ENCODE results near the gene CREBL2. TPM values are rescaled to one million over a fixed set of nuclear protein-coding genes. Genes with fewer than 3 reads are reported as not detected.

CREBL2 gene
- total RNA-seq, 1 experiment from 2014 or later, result 17.3 TPM

DNA sequence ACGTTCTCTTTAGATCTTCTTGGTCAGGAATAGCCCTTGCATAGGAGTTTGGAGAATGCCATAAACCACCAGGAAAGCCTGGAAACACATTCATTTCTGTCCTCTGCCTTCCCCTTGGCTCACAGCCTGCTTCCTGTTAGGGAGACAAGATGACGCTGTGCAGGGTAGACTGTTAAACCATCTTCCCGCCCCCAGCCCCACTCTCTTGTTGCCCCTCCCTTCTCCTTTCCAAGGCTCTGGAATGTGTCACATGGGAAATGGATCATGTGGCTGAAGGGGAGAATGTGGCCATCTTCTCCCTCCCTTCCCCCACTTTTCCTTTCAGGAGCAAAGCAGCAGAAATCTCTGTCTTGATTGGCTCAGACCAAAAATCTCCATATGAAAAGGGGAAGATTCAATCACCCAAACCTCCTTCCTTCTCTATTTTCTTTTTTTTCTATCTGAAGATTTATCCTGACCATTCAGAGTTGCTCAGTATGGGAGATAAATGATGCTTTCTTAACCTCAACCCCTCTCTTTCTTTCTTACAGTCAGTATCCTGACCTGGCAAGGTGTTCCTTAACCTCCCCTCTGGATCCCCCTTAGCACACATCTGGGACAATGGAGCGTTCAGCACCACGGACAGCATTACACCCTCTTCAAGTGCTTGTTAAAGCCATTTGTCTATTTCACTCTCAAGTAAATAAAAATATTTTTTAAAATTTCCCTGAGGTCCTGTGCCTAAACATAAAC, 72.9 kb downstream of the CREBL2 start:
- peak overlapping the region; percentile 93 for H3K4me3 Mint-ChIP-seq
- TF ChIP-seq ZMAT4 (CRISPR knock-in tag; IDR thresholded peaks at IDR 0.05) (no peak), TEAD4 (CRISPR knock-in tag; IDR thresholded peaks at IDR 0.05) (0 out of 2 replicates have a peak, but pooled peaks have one; percentile 14), MYBL2 (CRISPR knock-in tag; IDR thresholded peaks at IDR 0.05) (0 out of 2 replicates have a peak, but pooled peaks have one; percentile 17), IRF2 (CRISPR knock-in tag; IDR thresholded peaks at IDR 0.05; ENCODE audit: borderline replicate concordance, low read depth) (no peak), TEAD1 (CRISPR knock-in tag; IDR thresholded peaks at IDR 0.05) (peak; percentile 86; the same call in 1 of the 2 replicates), CREM (CRISPR knock-in tag; IDR thresholded peaks at IDR 0.05) (peak; percentile 36; the same call in 1 of the 2 replicates), FOXK1 (CRISPR knock-in tag; IDR thresholded peaks at IDR 0.05) (peak; percentile 79), NR2C2 (CRISPR knock-in tag; IDR thresholded peaks at IDR 0.05) (no peak), ZNF396 (CRISPR knock-in tag; IDR thresholded peaks at IDR 0.05; ENCODE audit: borderline replicate concordance) (peak; percentile 87)
- TF ChIP-seq, protein P1, sequence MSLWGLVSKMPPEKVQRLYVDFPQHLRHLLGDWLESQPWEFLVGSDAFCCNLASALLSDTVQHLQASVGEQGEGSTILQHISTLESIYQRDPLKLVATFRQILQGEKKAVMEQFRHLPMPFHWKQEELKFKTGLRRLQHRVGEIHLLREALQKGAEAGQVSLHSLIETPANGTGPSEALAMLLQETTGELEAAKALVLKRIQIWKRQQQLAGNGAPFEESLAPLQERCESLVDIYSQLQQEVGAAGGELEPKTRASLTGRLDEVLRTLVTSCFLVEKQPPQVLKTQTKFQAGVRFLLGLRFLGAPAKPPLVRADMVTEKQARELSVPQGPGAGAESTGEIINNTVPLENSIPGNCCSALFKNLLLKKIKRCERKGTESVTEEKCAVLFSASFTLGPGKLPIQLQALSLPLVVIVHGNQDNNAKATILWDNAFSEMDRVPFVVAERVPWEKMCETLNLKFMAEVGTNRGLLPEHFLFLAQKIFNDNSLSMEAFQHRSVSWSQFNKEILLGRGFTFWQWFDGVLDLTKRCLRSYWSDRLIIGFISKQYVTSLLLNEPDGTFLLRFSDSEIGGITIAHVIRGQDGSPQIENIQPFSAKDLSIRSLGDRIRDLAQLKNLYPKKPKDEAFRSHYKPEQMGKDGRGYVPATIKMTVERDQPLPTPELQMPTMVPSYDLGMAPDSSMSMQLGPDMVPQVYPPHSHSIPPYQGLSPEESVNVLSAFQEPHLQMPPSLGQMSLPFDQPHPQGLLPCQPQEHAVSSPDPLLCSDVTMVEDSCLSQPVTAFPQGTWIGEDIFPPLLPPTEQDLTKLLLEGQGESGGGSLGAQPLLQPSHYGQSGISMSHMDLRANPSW (CRISPR knock-in tag; conservative IDR thresholded peaks at IDR 0.05; ENCODE audit: low read depth), result 0 out of 2 replicates have a peak, but pooled peaks have one; percentile 63
- TF ChIP-seq, protein P2, sequence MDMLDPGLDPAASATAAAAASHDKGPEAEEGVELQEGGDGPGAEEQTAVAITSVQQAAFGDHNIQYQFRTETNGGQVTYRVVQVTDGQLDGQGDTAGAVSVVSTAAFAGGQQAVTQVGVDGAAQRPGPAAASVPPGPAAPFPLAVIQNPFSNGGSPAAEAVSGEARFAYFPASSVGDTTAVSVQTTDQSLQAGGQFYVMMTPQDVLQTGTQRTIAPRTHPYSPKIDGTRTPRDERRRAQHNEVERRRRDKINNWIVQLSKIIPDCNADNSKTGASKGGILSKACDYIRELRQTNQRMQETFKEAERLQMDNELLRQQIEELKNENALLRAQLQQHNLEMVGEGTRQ (CRISPR knock-in tag; IDR thresholded peaks at IDR 0.05), result peak; percentile 97
- TF ChIP-seq, protein P3, sequence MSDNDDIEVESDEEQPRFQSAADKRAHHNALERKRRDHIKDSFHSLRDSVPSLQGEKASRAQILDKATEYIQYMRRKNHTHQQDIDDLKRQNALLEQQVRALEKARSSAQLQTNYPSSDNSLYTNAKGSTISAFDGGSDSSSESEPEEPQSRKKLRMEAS (CRISPR knock-in tag; IDR thresholded peaks at IDR 0.05), result peak; percentile 69
- TF ChIP-seq, protein P4, sequence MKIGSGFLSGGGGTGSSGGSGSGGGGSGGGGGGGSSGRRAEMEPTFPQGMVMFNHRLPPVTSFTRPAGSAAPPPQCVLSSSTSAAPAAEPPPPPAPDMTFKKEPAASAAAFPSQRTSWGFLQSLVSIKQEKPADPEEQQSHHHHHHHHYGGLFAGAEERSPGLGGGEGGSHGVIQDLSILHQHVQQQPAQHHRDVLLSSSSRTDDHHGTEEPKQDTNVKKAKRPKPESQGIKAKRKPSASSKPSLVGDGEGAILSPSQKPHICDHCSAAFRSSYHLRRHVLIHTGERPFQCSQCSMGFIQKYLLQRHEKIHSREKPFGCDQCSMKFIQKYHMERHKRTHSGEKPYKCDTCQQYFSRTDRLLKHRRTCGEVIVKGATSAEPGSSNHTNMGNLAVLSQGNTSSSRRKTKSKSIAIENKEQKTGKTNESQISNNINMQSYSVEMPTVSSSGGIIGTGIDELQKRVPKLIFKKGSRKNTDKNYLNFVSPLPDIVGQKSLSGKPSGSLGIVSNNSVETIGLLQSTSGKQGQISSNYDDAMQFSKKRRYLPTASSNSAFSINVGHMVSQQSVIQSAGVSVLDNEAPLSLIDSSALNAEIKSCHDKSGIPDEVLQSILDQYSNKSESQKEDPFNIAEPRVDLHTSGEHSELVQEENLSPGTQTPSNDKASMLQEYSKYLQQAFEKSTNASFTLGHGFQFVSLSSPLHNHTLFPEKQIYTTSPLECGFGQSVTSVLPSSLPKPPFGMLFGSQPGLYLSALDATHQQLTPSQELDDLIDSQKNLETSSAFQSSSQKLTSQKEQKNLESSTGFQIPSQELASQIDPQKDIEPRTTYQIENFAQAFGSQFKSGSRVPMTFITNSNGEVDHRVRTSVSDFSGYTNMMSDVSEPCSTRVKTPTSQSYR (CRISPR knock-in tag; IDR thresholded peaks at IDR 0.05), result 0 out of 2 replicates have a peak, but pooled peaks have one; percentile 16
- TF ChIP-seq, protein P5, sequence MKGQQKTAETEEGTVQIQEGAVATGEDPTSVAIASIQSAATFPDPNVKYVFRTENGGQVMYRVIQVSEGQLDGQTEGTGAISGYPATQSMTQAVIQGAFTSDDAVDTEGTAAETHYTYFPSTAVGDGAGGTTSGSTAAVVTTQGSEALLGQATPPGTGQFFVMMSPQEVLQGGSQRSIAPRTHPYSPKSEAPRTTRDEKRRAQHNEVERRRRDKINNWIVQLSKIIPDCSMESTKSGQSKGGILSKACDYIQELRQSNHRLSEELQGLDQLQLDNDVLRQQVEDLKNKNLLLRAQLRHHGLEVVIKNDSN (CRISPR knock-in tag; IDR thresholded peaks at IDR 0.05), result peak; percentile 98
- TF ChIP-seq, protein P6, sequence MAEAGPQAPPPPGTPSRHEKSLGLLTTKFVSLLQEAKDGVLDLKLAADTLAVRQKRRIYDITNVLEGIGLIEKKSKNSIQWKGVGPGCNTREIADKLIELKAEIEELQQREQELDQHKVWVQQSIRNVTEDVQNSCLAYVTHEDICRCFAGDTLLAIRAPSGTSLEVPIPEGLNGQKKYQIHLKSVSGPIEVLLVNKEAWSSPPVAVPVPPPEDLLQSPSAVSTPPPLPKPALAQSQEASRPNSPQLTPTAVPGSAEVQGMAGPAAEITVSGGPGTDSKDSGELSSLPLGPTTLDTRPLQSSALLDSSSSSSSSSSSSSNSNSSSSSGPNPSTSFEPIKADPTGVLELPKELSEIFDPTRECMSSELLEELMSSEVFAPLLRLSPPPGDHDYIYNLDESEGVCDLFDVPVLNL (CRISPR knock-in tag; IDR thresholded peaks at IDR 0.05; ENCODE audit: borderline replicate concordance, low read depth), result no peak
- ChIA-PET CTCF (interaction anchor here (1.3 kb wide), 1 partner anchor 29 kb away, joined by 5 read pairs; no protein-coding TSS in a partner anchor), POLR2A (interaction anchor here (1.5 kb wide), 1 partner anchor 41 kb away, joined by 4 read pairs; no protein-coding TSS in a partner anchor)
- H3K36me3 Mint-ChIP-seq, result no peaks in the 10 kb centered on the region
- peak; percentile 83 for DNase-seq (ENCODE audit: low spot score)
- peak; percentile 92 for ATAC-seq
- no peaks in the 10 kb centered on the region for H3K9me3 Mint-ChIP-seq
- H3K4me1 Mint-ChIP-seq, result peaks cover 34% of the 10 kb centered on the region
- H3K27ac Mint-ChIP-seq, result peak overlapping the region; percentile 96
- peaks cover 24% of the 10 kb centered on the region for H3K27me3 Mint-ChIP-seq (ENCODE audit: low read depth)
